ENCODE data around the gene MROH8.

MROH8 gene

GRCh38 chr20:37178839-37179682 is at the start of gene MROH8, which contains the start of gene RPN2:
Gene MROH8 (minus strand): TSS chr20:37179548.
Gene RPN2 (plus strand): TSS chr20:37179330. CDS start chr20:37179357, 27 bp downstream.
- DNase-seq = peak; percentile 99

- no peak for DNase-seq
These were observed 49.3 kb upstream of the MROH8 start for GRCh38 chr20:37228656-37229055.

- no peak for DNase-seq
These were observed 48.7 kb upstream of the MROH8 start for GRCh38 chr20:37228082-37228481.

- peak; percentile 62 for DNase-seq
These were observed 47.5 kb upstream of the MROH8 start for GRCh38 chr20:37226889-37227288.

- no peak for DNase-seq
These were observed 45.8 kb upstream of the MROH8 start for GRCh38 chr20:37225146-37225545.

GRCh38 chr20:37223053-37223452 is 43.7 kb upstream of the MROH8 start:
- DNase-seq = no peak

GRCh38 chr20:37222086-37222485 is 42.7 kb upstream of the MROH8 start:
- no peak for DNase-seq

GRCh38 chr20:37220731-37221130 is 41.4 kb upstream of the MROH8 start:
- DNase-seq = no peak

GRCh38 chr20:37219751-37220668 is 40.7 kb upstream of the MROH8 start:
- DNase-seq = no peak

GRCh38 chr20:37218976-37219375 is 39.6 kb upstream of the MROH8 start:
- no peak for DNase-seq

GRCh38 chr20:37218441-37218840 is 39.1 kb upstream of the MROH8 start:
- DNase-seq = no peak

GRCh38 chr20:37209661-37210314 is 30.4 kb upstream of the MROH8 start:
- DNase-seq = no peak

GRCh38 chr20:37209193-37209592 is 29.8 kb upstream of the MROH8 start:
- no peak for DNase-seq

- no peak for DNase-seq
These were observed 27.8 kb upstream of the MROH8 start for GRCh38 chr20:37207171-37207570.

GRCh38 chr20:37205794-37206193 is 26.4 kb upstream of the MROH8 start:
- DNase-seq = no peak

GRCh38 chr20:37205130-37205529 is 25.8 kb upstream of the MROH8 start:
- no peak for DNase-seq

GRCh38 chr20:37204056-37204455 is 24.7 kb upstream of the MROH8 start:
- DNase-seq = no peak

- no peak for DNase-seq
These were observed 23.1 kb upstream of the MROH8 start for GRCh38 chr20:37202267-37202943.

GRCh38 chr20:37201827-37202162 is 22.4 kb upstream of the MROH8 start:
- DNase-seq = no peak

GRCh38 chr20:37200926-37201826 is 21.8 kb upstream of the MROH8 start:
- no peak for DNase-seq

- DNase-seq = no peak
These were observed 21.0 kb upstream of the MROH8 start for GRCh38 chr20:37200376-37200775.

Data from femur (tissue), 1 donor.